IMR-90 (cell line): ENCODE results near the gene ATP6V0C. TPM values are rescaled to one million over a fixed set of nuclear protein-coding genes. Genes with fewer than 3 reads are reported as not detected.

ENCODE experiments used
- ATAC-seq: fragments of 200-7000 bp; cut with Tn5 transposase; 2 replicates; pipeline ENCODE4 v1.9.1; 2020; ENCODE audit warnings: low read depth, mild to moderate bottlenecking, moderate library complexity
- BruUV-seq: library from RNA; stranded (reverse); fragments of 400-500 nt; replicated peaks from 2 replicates; lab custom pipeline; 2021; lab: Mats Ljungman, UMichigan
- CTCF ChIA-PET: fragments of 300-600 bp; formaldehyde crosslinking; extraction: SDS; loops from one replicate; lab custom pipeline; 2021; ENCODE audit warnings: antibody characterized with exemption; lab: Yijun Ruan, JAX
- POLR2A ChIA-PET: fragments of 300-600 bp; sonication (Branson Sonifier 250); formaldehyde crosslinking; loops from one replicate; lab custom pipeline; 2022; ENCODE audit warnings: antibody characterized with exemption; ENCODE audit not compliant: unreplicated experiment; lab: Charles Lee
- DNase-seq: peaks from one replicate; pipeline ENCODE4 v3.0.0; 2013
- H2AFZ ChIP-seq: replicated peaks from 2 replicates; pipeline ENCODE3; 2013; ENCODE audit warnings: low read length, mild to moderate bottlenecking; ENCODE audit not compliant: poor library complexity
- H2AK5ac ChIP-seq: 2 replicates; pipeline ENCODE4 v1.6.1; 2013; ENCODE audit warnings: low read depth, low read length, inconsistent platforms
- H2AK9ac ChIP-seq: replicated peaks from 2 replicates; pipeline ENCODE3; 2013; ENCODE audit warnings: mild to moderate bottlenecking, low read depth, low read length, moderate library complexity; ENCODE audit not compliant: poor library complexity
- H2BK120ac ChIP-seq: 2 replicates; pipeline ENCODE4 v1.6.1; 2013; ENCODE audit warnings: low read depth, low read length, inconsistent platforms
- H2BK15ac ChIP-seq: 3 replicates; pipeline ENCODE4 v1.6.1; 2013; ENCODE audit warnings: low read depth, low read length, inconsistent platforms
- H2BK20ac ChIP-seq: 2 replicates; pipeline ENCODE4 v1.6.1; 2013; ENCODE audit warnings: low read depth, mild to moderate bottlenecking, inconsistent platforms, low read length, moderate library complexity
- H2BK5ac ChIP-seq: 2 replicates; pipeline ENCODE4 v1.6.1; 2013; ENCODE audit warnings: mild to moderate bottlenecking, low read depth, low read length, inconsistent platforms; ENCODE audit not compliant: poor library complexity, severe bottlenecking
- H3K14ac ChIP-seq: replicated peaks from 2 replicates; pipeline ENCODE4 v1.6.1; 2013; ENCODE audit warnings: low read depth, low read length, inconsistent platforms
- H3K18ac ChIP-seq: 2 replicates; pipeline ENCODE4 v1.6.1; 2013; ENCODE audit warnings: low read depth, low read length, control low read depth
- H3K23ac ChIP-seq: 2 replicates; pipeline ENCODE4 v1.6.1; 2013; ENCODE audit warnings: low read depth, low read length, inconsistent platforms
- H3K27ac ChIP-seq: 2 replicates; pipeline ENCODE4 v1.5.1; 2013; ENCODE audit warnings: mild to moderate bottlenecking, control low read depth, low read length; ENCODE audit not compliant: insufficient read depth
- H3K27me3 ChIP-seq: 2 replicates; pipeline ENCODE4 v1.6.1; 2013; ENCODE audit warnings: low read length; ENCODE audit not compliant: control insufficient read depth, insufficient read depth
- H3K36me3 ChIP-seq: 2 replicates; pipeline ENCODE4 v1.6.1; 2013; ENCODE audit warnings: low read length, mixed read lengths; ENCODE audit not compliant: control insufficient read depth, insufficient read depth
- H3K4ac ChIP-seq: 2 replicates; pipeline ENCODE4 v1.6.1; 2013; ENCODE audit warnings: low read depth, low read length, inconsistent platforms
- H3K4me1 ChIP-seq: 2 replicates; pipeline ENCODE4 v1.6.1; 2013; ENCODE audit warnings: low read length, mixed read lengths; ENCODE audit not compliant: control insufficient read depth, insufficient read depth
- H3K4me2 ChIP-seq: 2 replicates; pipeline ENCODE4 v1.6.1; 2013; ENCODE audit warnings: low read depth, mild to moderate bottlenecking, control low read depth, low read length, moderate library complexity
- H3K4me3 ChIP-seq: 2 replicates; pipeline ENCODE4 v1.5.1; 2013; ENCODE audit warnings: low read depth, mild to moderate bottlenecking, control low read depth, low read length, moderate library complexity; ENCODE audit not compliant: insufficient read depth
- H3K56ac ChIP-seq: 2 replicates; pipeline ENCODE4 v1.6.1; 2013; ENCODE audit warnings: low read length, inconsistent platforms; ENCODE audit not compliant: insufficient read depth; ENCODE audit errors: extremely low read depth
- H3K79me1 ChIP-seq, 2 experiments: 2 replicates each; pipeline ENCODE4 v1.6.1; 2013; ENCODE audit warnings: low read length in 2 of 2, inconsistent platforms in 1 of 2, low read depth in 1 of 2
- H3K9ac ChIP-seq: 2 replicates; pipeline ENCODE4 v1.6.1; 2013; ENCODE audit warnings: low read depth, low read length, control low read depth
- H3K9me1 ChIP-seq: 2 replicates; pipeline ENCODE4 v1.6.1; 2013; ENCODE audit warnings: low read length, inconsistent platforms; ENCODE audit not compliant: insufficient read depth
- H3K9me3 ChIP-seq: 2 replicates; pipeline ENCODE4 v1.6.1; 2013; ENCODE audit warnings: low read length; ENCODE audit not compliant: control insufficient read depth, insufficient read depth
- H4K20me1 ChIP-seq: 2 replicates; pipeline ENCODE4 v1.6.1; 2013; ENCODE audit warnings: low read length, inconsistent platforms; ENCODE audit not compliant: insufficient read depth
- H4K5ac ChIP-seq: 2 replicates; pipeline ENCODE4 v1.6.1; 2013; ENCODE audit warnings: mild to moderate bottlenecking, low read depth, low read length, control low read depth
- H4K8ac ChIP-seq, 2 experiments: 2 replicates each; pipeline ENCODE4 v1.6.1; 2013; ENCODE audit warnings: low read depth in 2 of 2, low read length in 2 of 2, control low read depth in 1 of 2, inconsistent platforms in 1 of 2
- H4K91ac ChIP-seq: 2 replicates; pipeline ENCODE4 v1.6.1; 2013; ENCODE audit warnings: low read depth, low read length, inconsistent platforms; ENCODE audit not compliant: insufficient read depth
- CEBPB ChIP-seq: IDR thresholded peaks from 2 replicates; pipeline ENCODE4 v1.6.1; 2012; ENCODE audit warnings: low read depth, low read length, improper control_type of control experiment
- CHD1 ChIP-seq: IDR thresholded peaks from 2 replicates; pipeline ENCODE4 v1.6.1; 2012; ENCODE audit warnings: low read depth, low read length, improper control_type of control experiment
- CTCF ChIP-seq: conservative IDR thresholded peaks from 2 replicates; pipeline ENCODE4 v1.5.1; 2012; ENCODE audit warnings: mild to moderate bottlenecking, low read depth, low read length, improper control_type of control experiment
- ELK1 ChIP-seq: fragments of 150-350 bp; IDR thresholded peaks from 2 replicates; pipeline ENCODE4 v1.6.1; 2016; ENCODE audit warnings: low read depth, mild to moderate bottlenecking, low read length, moderate library complexity, borderline replicate concordance
- MAFK ChIP-seq: IDR thresholded peaks from 2 replicates; pipeline ENCODE4 v1.6.1; 2012; ENCODE audit warnings: low read depth, low read length, improper control_type of control experiment
- MAZ ChIP-seq: IDR thresholded peaks from 2 replicates; pipeline ENCODE4 v1.6.1; 2012; ENCODE audit warnings: low read depth, mild to moderate bottlenecking, low read length, improper control_type of control experiment, moderate library complexity, borderline replicate concordance
- MXI1 ChIP-seq: IDR thresholded peaks from 2 replicates; pipeline ENCODE4 v1.6.1; 2012; ENCODE audit warnings: low read depth, mild to moderate bottlenecking, low read length, moderate library complexity, borderline replicate concordance
- NFE2L2 ChIP-seq: fragments of 150-350 bp; IDR thresholded peaks from 2 replicates; pipeline ENCODE4 v1.6.1; 2016; ENCODE audit warnings: low read depth, mild to moderate bottlenecking, low read length
- POLR2A ChIP-seq: IDR thresholded peaks from 2 replicates; pipeline ENCODE4 v1.6.1; 2012; ENCODE audit warnings: mild to moderate bottlenecking, low read depth, low read length
- RFX5 ChIP-seq: IDR thresholded peaks from 2 replicates; pipeline ENCODE4 v1.8.0; 2012; ENCODE audit warnings: low read depth, mild to moderate bottlenecking, low read length, moderate library complexity
- SMC3 ChIP-seq: fragments of 150-350 bp; IDR thresholded peaks from 2 replicates; pipeline ENCODE4 v1.6.1; 2016; ENCODE audit warnings: low read depth, mild to moderate bottlenecking, antibody characterized with exemption, low read length, moderate library complexity
- USF2 ChIP-seq: fragments of 150-350 bp; IDR thresholded peaks from 2 replicates; pipeline ENCODE4 v1.6.1; 2017; ENCODE audit warnings: mild to moderate bottlenecking, antibody characterized with exemption, low read length, low read depth
- WGBS, 2 experiments: methylation state at CpG; one replicate each; pipeline versions ENCODE4 v1.1.5 to v1.1.7; 2013; ENCODE audit warnings: missing lambda C conversion rate in 2 of 2; ENCODE audit not compliant: insufficient read length in 1 of 2; ENCODE audit errors: extremely low coverage in 2 of 2; 5-methylcytosine and 5-hydroxymethylcytosine counted together
- dilution Hi-C: fragments of 300-500 bp; cut with HindIII; formaldehyde crosslinking; loops from one replicate; pipeline ENCODE4 v1.14.3; 2018; ENCODE audit warnings: low sequenced_read_pairs; ENCODE audit not compliant: unreplicated experiment
- in situ Hi-C: fragments of 300-500 bp; cut with MboI; formaldehyde crosslinking; loops from 3 replicates; pipeline ENCODE4 v1.14.3; 2019; ENCODE audit warnings: low sequenced_read_pairs, inconsistent platforms, mixed read lengths
- intact Hi-C: fragments of 100-400 bp; cut with micrococcal nuclease; formaldehyde crosslinking; loops from 2 replicates; pipeline ENCODE4 v1.10.0; 2022
- polyA plus RNA-seq, 3 experiments: library from polyadenylated mRNA; depleted of rRNA; stranded (reverse); fragments of >200 nt; gene quantifications; 2 replicates each; pipeline ENCODE4 v1.2.3, GENCODE V29; 2012; ENCODE audit warnings: low replicate concordance in 1 of 3
- total RNA-seq: library from RNA; depleted of rRNA; stranded (reverse); fragments of >200 nt; gene quantifications from 2 replicates; pipeline ENCODE4 v1.2.3, GENCODE V29; 2012

The ATP6V0C gene
- total and polyA plus RNA-seq, 2 of the 4 experiments (the other 2 are of a cell fraction): 8.4 to 107 TPM

- no peak overlapping the region for H4K5ac ChIP-seq
- no peak overlapping the region for H2AFZ ChIP-seq
- in situ Hi-C loops (no loop called here), intact Hi-C loops (no loop called here), dilution Hi-C loops (no loop called here)
- no peak overlapping the region for H2BK15ac ChIP-seq
- H3K4me1 ChIP-seq: peaks cover 10% of the 10 kb centered on the region
- H3K9ac ChIP-seq: no peak overlapping the region
- H3K4me2 ChIP-seq: no peak overlapping the region
- TF ChIP-seq MAZ (no peak), POLR2A (no peak), USF2 (no peak), CEBPB (no peak), MXI1 (no peak), RFX5 (no peak), CHD1 (no peak), SMC3 (no peak), NFE2L2 (no peak), ELK1 (no peak), MAFK (no peak), CTCF (no peak)
- no peak overlapping the region for H2BK120ac ChIP-seq
- no peak overlapping the region for H3K56ac ChIP-seq
- peaks cover 53% of the 10 kb centered on the region for H3K36me3 ChIP-seq
- no peak overlapping the region for H3K23ac ChIP-seq
- H3K27ac ChIP-seq: no peak overlapping the region
- ChIA-PET CTCF (no interaction called here), POLR2A (no interaction called here)
- whole genome bisulfite sequencing, 2 experiments: 96% methylated on average over 19 of the region's 36 CpGs; no CpG with 5 or more reads in 1 of the 2 experiments
- no peaks in the 10 kb centered on the region; the same call in none of the 2 replicates for H4K20me1 ChIP-seq
- DNase-seq (no peak), ATAC-seq (no peak)
- H2BK5ac ChIP-seq: no peak overlapping the region
- H3K9me1 ChIP-seq: 0 out of 2 replicates have a peak, but pooled peaks cover 2% of the 10 kb centered on the region
- H3K4ac ChIP-seq: no peak overlapping the region
- H2AK9ac ChIP-seq: no peak overlapping the region
- no peak overlapping the region for H4K91ac ChIP-seq
- no peaks in the 10 kb centered on the region for H3K9me3 ChIP-seq
- H2BK20ac ChIP-seq: no peak overlapping the region
- no peak overlapping the region for H3K14ac ChIP-seq
- H3K4me3 ChIP-seq: no peak overlapping the region
- peaks cover 4 to 40% of the 10 kb centered on the region in 2 experiments for H3K79me1 ChIP-seq
- H3K18ac ChIP-seq: no peak overlapping the region
- no peak overlapping the region for H2AK5ac ChIP-seq
- BruUV-seq: no TSS peak
- no peak overlapping the region for H4K8ac ChIP-seq
- H3K27me3 ChIP-seq: no peaks in the 10 kb centered on the region
Measured at GRCh38 chr16:2528161-2529060, 14.7 kb downstream of the ATP6V0C start.
